HUES64 (cell line): ENCODE measurements around the gene KANSL1.

Experiments used
- H3K27ac ChIP-seq: 2 replicates; pipeline ENCODE4 v1.7.0; 2013; ENCODE audit warnings: low read depth, low read length, inconsistent platforms
- H3K27me3 ChIP-seq: 2 replicates; pipeline ENCODE4 v1.6.1; 2013; ENCODE audit warnings: mild to moderate bottlenecking, low read length; ENCODE audit not compliant: insufficient read depth
- H3K36me3 ChIP-seq: 2 replicates; pipeline ENCODE4 v1.6.1; 2013; ENCODE audit warnings: mild to moderate bottlenecking, low read length; ENCODE audit not compliant: insufficient read depth
- H3K4me1 ChIP-seq: 2 replicates; pipeline ENCODE4 v1.6.1; 2013; ENCODE audit warnings: mild to moderate bottlenecking, low read length, moderate library complexity; ENCODE audit not compliant: insufficient read depth
- H3K4me3 ChIP-seq: 2 replicates; pipeline ENCODE4 v1.5.1; 2013; ENCODE audit warnings: mild to moderate bottlenecking, low read length, moderate library complexity
- H3K9ac ChIP-seq: 2 replicates; pipeline ENCODE4 v1.6.1; 2013; ENCODE audit warnings: mild to moderate bottlenecking, low read depth, low read length
- H3K9me3 ChIP-seq: 2 replicates; pipeline ENCODE4 v1.6.1; 2013; ENCODE audit warnings: low read depth, low read length; ENCODE audit not compliant: insufficient read depth
- WGBS: fragments of 150-250, 120-280 bp; methylation state at CpG from one replicate; pipeline ENCODE4 v1.1.7; 2013; ENCODE audit warnings: missing lambda C conversion rate; 5-methylcytosine and 5-hydroxymethylcytosine counted together

KANSL1 gene

GRCh38 chr17:46036491-46036890 lies 156.7 kb downstream of the KANSL1 start:
- Histone ChIP-seq H3K4me3 (no peak overlapping the region), H3K27ac (no peak overlapping the region), H3K9ac (no peak overlapping the region), H3K9me3 (no peaks in the 10 kb centered on the region), H3K27me3 (no peaks in the 10 kb centered on the region), H3K36me3 (peaks cover 100% of the 10 kb centered on the region), H3K4me1 (no peaks in the 10 kb centered on the region)
- 96% methylated on average over 6 of the region's 6 CpGs for WGBS

- Histone ChIP-seq H3K36me3 (peaks cover 100% of the 10 kb centered on the region), H3K9me3 (no peaks in the 10 kb centered on the region), H3K27ac (no peak overlapping the region), H3K9ac (no peak overlapping the region), H3K4me3 (no peak overlapping the region), H3K27me3 (no peaks in the 10 kb centered on the region), H3K4me1 (no peaks in the 10 kb centered on the region)
- 98% methylated on average over 3 of the region's 3 CpGs for WGBS
Observed at GRCh38 chr17:46035112-46035818, 158.0 kb downstream of the KANSL1 start.

- H3K36me3 ChIP-seq = peaks cover 98% of the 10 kb centered on the region
Observed at GRCh38 chr17:46033392-46033791, 159.8 kb downstream of the KANSL1 start.

GRCh38 chr17:46032909-46033308 lies 160.3 kb downstream of the KANSL1 start:
- Histone ChIP-seq H3K27ac (no peak overlapping the region), H3K4me3 (no peak overlapping the region), H3K36me3 (peaks cover 98% of the 10 kb centered on the region), H3K27me3 (no peaks in the 10 kb centered on the region), H3K9ac (no peak overlapping the region), H3K9me3 (no peaks in the 10 kb centered on the region), H3K4me1 (peaks cover 15% of the 10 kb centered on the region)
- WGBS = 97% methylated on average over 11 of the region's 11 CpGs

More at GRCh38 chr17:46033392-46033791, 159.8 kb downstream of the KANSL1 start:
- no peaks in the 10 kb centered on the region for H3K9me3 ChIP-seq
- WGBS = 96% methylated on average over 3 of the region's 3 CpGs
- no peak overlapping the region for H3K4me3 ChIP-seq
- peaks cover 10% of the 10 kb centered on the region for H3K4me1 ChIP-seq
- H3K27me3 ChIP-seq = no peaks in the 10 kb centered on the region
- no peak overlapping the region for H3K9ac ChIP-seq
- no peak overlapping the region for H3K27ac ChIP-seq

- Histone ChIP-seq H3K9me3 (no peaks in the 10 kb centered on the region), H3K36me3 (peaks cover 94% of the 10 kb centered on the region), H3K9ac (no peak overlapping the region), H3K4me3 (no peak overlapping the region), H3K27me3 (no peaks in the 10 kb centered on the region), H3K27ac (no peak overlapping the region), H3K4me1 (peaks cover 25% of the 10 kb centered on the region)
- WGBS = 88% methylated on average over 8 of the region's 8 CpGs
Observed at GRCh38 chr17:46031920-46032319, 161.3 kb downstream of the KANSL1 start.

- no peak overlapping the region; the same call in 1 of the 2 replicates for H3K9ac ChIP-seq
- peaks cover 29% of the 10 kb centered on the region for H3K4me1 ChIP-seq
- WGBS = 95% methylated on average over 16 of the region's 16 CpGs
- no peak overlapping the region for H3K4me3 ChIP-seq
- H3K27me3 ChIP-seq = no peaks in the 10 kb centered on the region
- peaks cover 94% of the 10 kb centered on the region for H3K36me3 ChIP-seq
- H3K9me3 ChIP-seq = no peaks in the 10 kb centered on the region
- no peak overlapping the region for H3K27ac ChIP-seq
Observed at GRCh38 chr17:46031440-46031839, 161.8 kb downstream of the KANSL1 start.

- Histone ChIP-seq H3K9me3 (no peaks in the 10 kb centered on the region), H3K4me3 (no peak overlapping the region), H3K27me3 (no peaks in the 10 kb centered on the region), H3K36me3 (peaks cover 92% of the 10 kb centered on the region), H3K27ac (no peak overlapping the region), H3K9ac (no peak overlapping the region), H3K4me1 (peaks cover 29% of the 10 kb centered on the region)
- 83% methylated on average over 3 of the region's 3 CpGs for WGBS
Observed at GRCh38 chr17:46030752-46031151, 162.5 kb downstream of the KANSL1 start.

- WGBS = 95% methylated on average over 6 of the region's 6 CpGs
- Histone ChIP-seq H3K36me3 (peaks cover 87% of the 10 kb centered on the region), H3K4me1 (peaks cover 29% of the 10 kb centered on the region), H3K9ac (no peak overlapping the region), H3K4me3 (no peak overlapping the region), H3K9me3 (no peaks in the 10 kb centered on the region), H3K27ac (no peak overlapping the region), H3K27me3 (no peaks in the 10 kb centered on the region)
Observed at GRCh38 chr17:46029627-46030026, 163.6 kb downstream of the KANSL1 start.

- no peaks in the 10 kb centered on the region for H3K9me3 ChIP-seq
- no peak overlapping the region for H3K27ac ChIP-seq
- H3K36me3 ChIP-seq = peaks cover 81% of the 10 kb centered on the region
- WGBS = 89% methylated on average over 4 of the region's 4 CpGs
- H3K27me3 ChIP-seq = no peaks in the 10 kb centered on the region
- H3K9ac ChIP-seq = no peak overlapping the region
- H3K4me3 ChIP-seq = no peak overlapping the region
- H3K4me1 ChIP-seq = peaks cover 29% of the 10 kb centered on the region
Observed at GRCh38 chr17:46028981-46029565, 164.2 kb downstream of the KANSL1 start.

- Histone ChIP-seq H3K27me3 (no peaks in the 10 kb centered on the region), H3K27ac (no peak overlapping the region), H3K36me3 (peaks cover 74% of the 10 kb centered on the region)
Observed at GRCh38 chr17:46028374-46028773, 164.9 kb downstream of the KANSL1 start.

GRCh38 chr17:46027976-46028325 lies 165.3 kb downstream of the KANSL1 start:
- no peaks in the 10 kb centered on the region for H3K27me3 ChIP-seq
- 0 out of 2 replicates have a peak overlapping the region, but pooled peaks have one; percentile 28 for H3K27ac ChIP-seq
- peaks cover 29% of the 10 kb centered on the region for H3K4me1 ChIP-seq
- WGBS = 92% methylated on average over 4 of the region's 4 CpGs
- H3K9me3 ChIP-seq = no peaks in the 10 kb centered on the region
- H3K36me3 ChIP-seq = peaks cover 70% of the 10 kb centered on the region
- no peak overlapping the region for H3K4me3 ChIP-seq
- H3K9ac ChIP-seq = peak overlapping the region; percentile 37; the same call in 1 of the 2 replicates

More at GRCh38 chr17:46028374-46028773, 164.9 kb downstream of the KANSL1 start:
- no peak overlapping the region for H3K9ac ChIP-seq
- H3K4me1 ChIP-seq = peaks cover 29% of the 10 kb centered on the region
- H3K4me3 ChIP-seq = no peak overlapping the region
- 76% methylated on average over 3 of the region's 3 CpGs for WGBS
- no peaks in the 10 kb centered on the region for H3K9me3 ChIP-seq
